ENCODE results near the gene SMAD2.

GRCh38 chr18:47882641-47883040 is 47.8 kb downstream of the SMAD2 start:
- TF ChIP-seq CTCF (IDR thresholded peaks at IDR 0.05; ENCODE audit: low read depth, low read length, missing input control) (no peak), RAD21 (IDR thresholded peaks at IDR 0.05) (no peak), JUND (IDR thresholded peaks at IDR 0.05) (no peak), YY1 (IDR thresholded peaks at IDR 0.05) (no peak), TAF1 (conservative IDR thresholded peaks at IDR 0.05) (no peak), ZBTB33 (IDR thresholded peaks at IDR 0.05) (no peak), REST (IDR thresholded peaks at IDR 0.05) (no peak), ATF3 (IDR thresholded peaks at IDR 0.05) (no peak), GABPA (IDR thresholded peaks at IDR 0.05 in 1 of 2, conservative IDR thresholded peaks at IDR 0.05 in 1 of 2) (no peak), EGR1 (IDR thresholded peaks at IDR 0.05; ENCODE audit: low read depth in 2 of 2) (no peak), HNF4G (IDR thresholded peaks at IDR 0.05) (no peak), SP1 (IDR thresholded peaks at IDR 0.05) (no peak), MAX (IDR thresholded peaks at IDR 0.05) (no peak)

Data from liver (tissue), 3 donors.